ENCODE results near the gene WDR72. TPM values are rescaled to one million over a fixed set of nuclear protein-coding genes. Genes with fewer than 3 reads are reported as not detected.
"Not testable (repeated sequence)": the region's sequence is repeated elsewhere in the genome, so short reads cannot be mapped to it uniquely, and the experiment has no call there.

WDR72 gene
- polyA plus RNA-seq, 3 donors: 55.7 to 73.1 (median 65.9) TPM

DNA sequence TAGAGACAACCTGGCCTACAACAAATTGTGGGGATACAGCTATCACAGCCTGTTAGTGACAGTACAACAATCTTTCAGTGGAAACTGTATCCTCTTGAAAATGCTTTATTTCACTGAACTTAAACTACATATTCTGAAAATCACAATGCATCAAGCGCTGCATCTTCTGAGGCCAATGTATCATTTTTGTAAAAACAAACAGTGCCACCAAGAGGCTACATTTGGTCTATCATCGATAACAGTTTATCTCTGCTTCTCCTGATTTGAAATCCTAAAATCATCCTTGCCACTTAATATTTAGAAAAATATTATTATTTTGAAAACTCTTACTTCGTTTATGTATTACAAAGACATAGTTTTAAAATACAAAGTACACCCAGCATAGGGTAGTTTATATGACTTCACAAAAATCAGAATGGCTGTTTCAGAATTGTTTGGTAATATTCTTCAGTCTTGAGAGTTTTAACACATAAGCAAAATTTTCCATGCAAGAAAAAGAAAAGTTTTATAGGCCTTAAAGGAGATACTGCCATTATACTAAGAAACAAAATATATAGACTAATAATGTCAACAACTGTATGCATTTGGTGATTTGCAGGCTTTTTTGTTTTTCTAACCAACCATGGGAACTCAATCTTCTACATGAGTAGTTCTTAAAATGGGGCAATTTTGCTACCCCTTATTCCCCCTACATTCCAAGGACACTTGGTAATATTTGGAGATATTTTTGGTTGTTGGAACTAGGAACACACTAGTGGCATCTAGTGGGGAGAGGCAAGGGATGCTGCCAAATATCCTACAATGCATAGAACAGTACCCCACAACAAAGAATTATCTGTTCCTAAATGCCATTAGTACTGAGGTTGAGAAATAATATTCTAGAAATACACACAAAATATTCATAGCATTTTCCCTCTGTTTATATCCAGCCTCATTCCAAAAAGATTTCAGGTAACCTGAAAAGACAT lies 42.3 kb downstream of the WDR72 start:
- DNase-seq: peak; percentile 7

- DNase-seq: no peak
Measured at GRCh38 chr15:53713218-53713617, 46.2 kb downstream of the WDR72 start.

DNA sequence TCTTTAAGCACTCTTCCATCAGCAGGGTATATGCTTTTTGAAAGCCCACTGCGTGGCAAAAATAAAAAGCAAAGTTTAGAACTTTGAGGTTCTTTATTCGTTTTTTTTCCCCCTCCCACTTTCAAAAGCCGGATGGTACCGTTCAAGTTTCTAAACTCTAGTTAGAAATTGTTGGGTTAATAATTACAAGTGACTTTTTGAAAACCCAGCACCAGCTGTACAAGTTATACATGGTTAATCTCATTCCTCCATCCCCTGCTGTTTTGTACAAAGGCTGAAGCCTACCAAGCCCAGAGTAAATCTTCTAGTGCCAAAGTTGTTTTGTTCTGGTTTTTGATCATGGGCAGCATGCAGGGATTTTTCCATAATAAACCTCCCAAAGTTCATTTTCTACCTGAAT lies 48.6 kb downstream of the WDR72 start:
- DNase-seq: peak; percentile 34

GRCh38 chr15:53709821-53710220 lies 49.6 kb downstream of the WDR72 start:
- no peak for DNase-seq

GRCh38 chr15:53695365-53695764 lies 64.1 kb downstream of the WDR72 start:
- DNase-seq: no peak

- no peak for DNase-seq
Measured at GRCh38 chr15:53694476-53694874, 65.0 kb downstream of the WDR72 start.

GRCh38 chr15:53693729-53694475 lies 65.6 kb downstream of the WDR72 start:
- no peak for DNase-seq

DNA sequence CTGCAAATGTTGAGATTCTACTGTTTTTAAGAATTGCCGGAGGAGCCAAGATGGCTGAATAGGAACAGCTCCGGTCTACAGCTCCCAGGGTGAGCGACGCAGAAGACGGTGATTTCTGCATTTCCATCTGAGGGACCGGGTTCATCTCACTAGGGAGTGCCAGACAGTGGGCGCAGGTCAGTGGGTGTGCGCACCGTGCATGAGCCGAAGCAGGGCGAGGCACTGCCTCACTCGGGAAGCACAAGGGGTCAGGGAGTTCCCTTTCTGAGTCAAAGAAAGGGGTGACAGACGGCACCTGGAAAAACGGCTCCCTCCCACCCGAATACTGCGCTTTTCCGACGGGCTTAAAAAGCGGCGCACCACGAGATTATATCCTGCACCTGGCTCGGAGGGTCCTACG lies 75.3 kb downstream of the WDR72 start:
- DNase-seq: not testable (repeated sequence)

DNA sequence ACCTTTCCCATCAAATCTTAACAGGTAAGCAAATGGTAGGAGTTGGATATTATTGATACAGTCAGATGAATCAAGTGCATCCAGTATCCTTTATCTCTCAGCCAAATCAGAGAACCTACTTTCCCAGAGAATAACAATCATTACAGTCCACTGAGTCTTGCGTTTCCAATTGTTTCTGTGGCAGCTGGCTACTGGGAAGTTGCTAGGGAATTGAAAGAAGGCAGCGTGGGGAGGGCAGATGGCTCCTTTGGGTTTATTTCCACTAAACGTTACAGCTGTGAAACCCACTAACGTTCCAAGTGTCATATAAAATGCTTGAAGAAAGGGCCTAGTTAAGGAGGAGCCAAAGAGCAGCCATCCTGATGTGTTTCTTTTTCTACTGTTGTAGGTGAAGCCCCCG lies 78.4 kb downstream of the WDR72 start:
- DNase-seq: peak; percentile 2

DNA sequence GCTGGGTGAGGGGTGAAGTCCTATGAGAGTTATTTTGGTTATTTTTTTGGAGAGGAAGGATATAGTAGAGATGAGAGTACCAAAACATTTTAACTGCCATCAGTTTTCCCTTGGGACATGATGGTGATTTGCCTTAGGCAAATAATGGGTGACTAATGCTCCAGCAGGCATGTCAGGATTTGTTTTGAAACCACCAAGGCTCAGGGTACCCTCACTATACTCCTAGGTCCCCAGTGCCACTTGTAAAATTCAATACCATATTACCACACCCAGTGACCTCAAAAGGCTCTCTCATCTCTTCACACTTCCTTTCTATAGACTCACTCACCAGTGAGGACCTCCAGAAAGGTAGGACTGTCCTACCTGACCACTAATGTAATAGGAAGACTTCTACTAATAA lies 83.6 kb downstream of the WDR72 start:
- no peak for DNase-seq

DNA sequence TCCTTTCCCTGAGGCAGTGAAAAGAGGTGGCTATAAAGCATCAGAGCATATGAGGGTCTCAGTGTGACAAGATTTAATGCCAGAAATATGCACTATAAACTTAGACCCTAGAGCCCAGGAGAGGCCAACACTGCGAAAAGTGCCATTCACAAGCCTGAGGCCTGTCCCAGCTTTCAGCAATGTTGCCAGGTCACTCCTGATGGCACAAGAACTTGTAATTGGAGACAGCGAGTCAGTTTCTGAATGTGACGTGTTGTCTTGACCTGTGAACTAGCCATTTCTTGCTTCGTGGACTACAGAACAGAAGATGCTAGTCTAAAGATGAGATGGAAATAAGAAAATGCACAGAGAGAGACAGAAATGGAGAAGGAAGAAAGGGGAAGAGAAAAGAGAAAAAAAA lies 87.9 kb downstream of the WDR72 start:
- peak; percentile 4 for DNase-seq

- no peak for DNase-seq
Measured at GRCh38 chr15:53670701-53671100, 88.8 kb downstream of the WDR72 start.

DNA sequence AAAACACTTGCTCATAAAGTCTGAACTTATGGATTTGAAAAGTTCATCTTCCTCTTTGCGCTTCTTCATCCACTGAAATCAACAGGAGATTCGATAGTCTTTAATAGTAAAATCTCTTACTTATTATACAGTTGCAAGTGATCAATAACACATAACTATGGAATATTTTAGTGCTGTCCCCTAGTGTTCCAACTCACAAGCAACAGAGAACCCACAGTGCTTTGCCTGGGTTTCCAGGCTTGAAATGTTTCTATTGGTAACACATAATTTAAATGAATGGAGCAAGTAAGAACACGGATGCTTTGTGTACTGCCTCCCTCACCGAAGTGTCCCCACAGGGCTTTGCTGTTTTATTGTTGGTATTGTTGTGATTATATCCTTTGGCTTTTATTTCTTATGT lies 93.5 kb downstream of the WDR72 start:
- no peak for DNase-seq

GRCh38 chr15:53658827-53659555 lies 100.5 kb downstream of the WDR72 start:
- no peak for DNase-seq

DNA sequence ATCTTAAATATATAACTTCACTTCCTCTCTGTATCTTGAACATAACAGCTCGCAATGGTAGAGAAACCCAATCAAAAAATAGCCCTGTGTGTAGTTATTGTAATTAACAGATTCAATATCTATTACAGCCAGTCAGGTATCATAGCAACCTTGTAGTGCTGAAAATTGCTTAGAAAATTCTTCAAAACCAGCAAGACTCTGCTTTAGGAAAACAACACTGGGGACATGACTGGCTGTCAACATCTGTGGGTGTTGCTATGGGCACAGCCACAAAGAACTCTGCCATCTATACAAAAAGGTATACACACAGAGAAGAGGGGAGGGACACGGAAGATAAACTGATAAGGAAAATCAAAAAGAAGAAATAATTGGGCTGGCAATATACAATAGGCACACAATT lies 101.2 kb downstream of the WDR72 start:
- no peak for DNase-seq

- no peak for DNase-seq
Measured at GRCh38 chr15:53648934-53649333, 110.5 kb downstream of the WDR72 start.

DNA sequence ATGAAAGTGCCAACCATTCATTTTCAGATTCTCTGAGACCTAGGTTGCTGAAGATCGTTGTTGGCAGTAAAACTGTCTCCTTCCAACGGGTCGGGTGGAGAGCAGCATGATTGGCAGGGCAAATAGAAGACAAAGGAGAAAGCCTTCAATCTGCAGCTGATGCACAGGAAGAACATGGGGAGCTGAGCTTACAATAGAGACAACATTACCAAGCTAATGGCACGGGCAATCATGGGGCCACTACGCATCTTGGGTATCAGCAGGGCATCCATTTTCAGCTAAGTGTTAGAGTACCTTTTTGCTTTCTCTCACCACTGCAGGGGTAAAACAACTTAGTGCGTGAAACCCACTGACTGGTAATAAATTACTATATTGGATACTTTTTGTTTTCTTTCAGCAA lies 114.8 kb downstream of the WDR72 start:
- no peak for DNase-seq

DNA sequence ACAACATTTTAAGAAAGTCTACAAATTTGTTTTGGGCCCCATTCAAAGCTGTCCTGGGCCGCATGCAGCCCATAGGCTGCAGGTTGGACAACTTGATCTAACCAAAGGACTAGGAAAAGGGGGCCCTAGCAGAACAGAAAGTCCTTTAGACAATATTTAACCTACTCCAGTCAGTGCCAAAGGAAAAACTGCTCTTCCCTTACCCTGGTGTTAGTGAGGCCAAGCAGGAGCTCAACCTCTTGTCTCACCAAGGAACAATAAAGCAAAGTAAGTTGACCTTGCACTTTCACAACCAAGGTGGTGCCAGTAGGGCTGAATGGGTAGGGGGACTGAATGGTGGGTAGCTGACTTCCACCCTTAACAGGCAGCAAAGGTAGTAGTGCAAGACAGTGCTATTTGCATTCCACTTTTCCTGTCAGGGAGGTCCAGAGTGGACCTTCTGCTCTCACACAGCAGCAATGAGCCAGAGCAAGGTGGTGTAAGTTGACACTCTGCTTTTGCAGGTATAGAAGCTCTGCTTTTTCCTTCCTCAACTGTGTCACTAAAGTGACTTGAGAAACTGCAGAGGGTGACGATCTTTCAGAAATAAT lies 124.9 kb downstream of the WDR72 start:
- DNase-seq: no peak

- no peak for DNase-seq
Measured at GRCh38 chr15:53627279-53627678, 132.2 kb downstream of the WDR72 start.

- DNase-seq: no peak
Measured at GRCh38 chr15:53625962-53626845, 133.3 kb downstream of the WDR72 start.

- no peak for DNase-seq
Measured at GRCh38 chr15:53625260-53625659, 134.2 kb downstream of the WDR72 start.

Measured in renal pelvis (tissue), 4 donors.